NCI-H82 treated with DMSO at 0.1 percent for 48 hours (cell line): ENCODE measurements around the gene KIF14.
"Not testable (repeated sequence)": the region's sequence is repeated elsewhere in the genome, so short reads cannot be mapped to it uniquely, and the experiment has no call there.

Source experiments
- DNase-seq: peaks from one replicate; lab custom pipeline; 2025; ENCODE audit not compliant: unreplicated experiment; lab: John Stamatoyannopoulos, UW

The KIF14 gene

DNA sequence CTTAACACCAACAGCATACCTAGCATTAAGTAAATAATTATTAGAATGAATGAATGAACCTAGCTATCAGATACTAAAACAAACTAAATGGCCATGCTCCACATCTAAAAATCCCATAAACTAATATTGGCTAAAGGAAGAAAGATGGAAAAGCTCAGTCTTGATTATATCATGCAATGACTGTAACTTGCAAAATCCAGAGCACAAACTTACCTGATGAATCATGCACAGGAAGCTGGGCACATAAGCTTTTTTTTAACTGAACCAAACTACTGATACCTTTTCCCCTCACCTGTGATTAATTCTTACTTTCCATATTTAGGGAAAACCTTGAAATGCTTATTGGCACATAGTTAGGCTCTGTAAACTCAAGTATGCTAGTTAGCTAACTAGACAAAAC, 70.2 kb downstream of the KIF14 start:
- DNase-seq: no peak

GRCh38 chr1:200547386-200547785, 73.2 kb downstream of the KIF14 start:
- no peak for DNase-seq

DNA sequence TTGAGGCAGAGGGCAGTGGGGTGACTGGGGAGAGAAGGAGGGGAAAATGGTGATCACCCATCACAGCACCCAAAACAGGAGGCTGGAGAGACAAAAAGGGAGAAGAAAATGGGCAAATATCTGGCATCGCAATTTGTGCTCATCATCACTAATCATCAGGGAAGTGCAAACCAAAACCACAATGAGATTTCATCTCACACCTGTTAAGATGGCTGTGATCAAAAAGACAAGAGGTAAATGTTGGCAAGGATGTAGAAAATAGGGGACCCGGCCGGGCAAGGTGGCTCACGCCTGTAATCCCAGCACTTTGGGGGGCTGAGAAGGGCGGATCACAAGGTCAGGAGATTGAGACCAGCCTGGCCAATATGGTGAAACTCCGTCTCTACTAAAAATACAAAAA, 74.0 kb downstream of the KIF14 start:
- no peak for DNase-seq

DNA sequence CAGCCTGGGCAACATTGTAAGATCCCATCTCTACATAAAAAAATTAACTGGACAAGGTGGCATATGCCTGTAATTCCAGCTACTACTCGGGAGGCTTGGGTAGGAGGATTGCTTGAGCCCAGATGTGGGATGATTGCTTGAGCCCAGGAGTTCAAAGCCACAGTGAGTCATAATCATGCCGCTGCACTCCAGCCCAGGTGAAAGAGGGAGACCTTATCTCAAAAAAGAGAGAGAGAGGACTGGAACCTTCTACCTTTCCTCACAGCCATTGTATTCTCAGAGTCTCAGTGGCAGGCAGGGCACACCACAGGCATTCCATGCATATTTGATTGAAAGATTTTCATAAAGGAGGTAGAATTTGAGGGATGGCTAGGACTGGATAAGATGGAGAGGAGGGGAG, 78.4 kb downstream of the KIF14 start:
- no peak for DNase-seq

GRCh38 chr1:200540281-200540680, 80.3 kb downstream of the KIF14 start:
- no peak for DNase-seq

DNA sequence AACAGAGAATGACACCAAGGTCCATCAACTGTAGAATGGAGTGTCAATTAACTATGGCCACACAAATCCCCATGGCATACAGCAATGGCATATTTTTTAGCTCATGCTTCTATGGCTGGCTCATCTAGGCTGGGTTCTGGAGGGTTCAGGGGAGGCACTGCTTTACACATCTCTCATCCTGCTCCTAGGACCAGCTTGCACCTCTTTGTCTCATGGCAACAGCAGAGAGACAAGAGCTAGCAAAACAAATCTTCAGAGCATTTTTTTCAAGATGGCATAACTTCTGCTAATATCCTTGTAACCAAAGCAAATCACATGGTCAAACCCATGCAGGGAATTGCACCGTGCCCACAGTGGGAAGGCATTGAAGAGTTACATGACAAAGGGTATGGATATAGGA, 82.4 kb downstream of the KIF14 start:
- no peak for DNase-seq

DNA sequence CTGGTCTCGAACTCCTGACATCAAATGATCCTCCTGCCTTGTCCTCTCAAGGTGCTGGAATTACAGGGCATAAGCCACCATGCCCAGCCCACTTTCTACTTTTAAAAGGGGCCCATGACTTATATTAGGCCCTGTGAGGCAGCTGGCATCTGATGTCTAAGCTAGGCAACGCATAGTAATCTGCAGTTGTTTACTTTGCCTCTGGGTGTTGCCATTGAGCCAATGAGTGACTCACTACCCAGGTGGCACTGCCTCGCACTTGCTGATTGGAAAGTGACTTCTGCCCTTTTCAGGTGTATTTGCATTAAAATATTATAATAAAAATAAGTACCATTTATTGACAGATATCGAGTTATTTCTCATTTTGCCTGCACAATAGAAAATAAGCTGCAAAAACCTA, 84.9 kb downstream of the KIF14 start:
- no peak for DNase-seq

DNA sequence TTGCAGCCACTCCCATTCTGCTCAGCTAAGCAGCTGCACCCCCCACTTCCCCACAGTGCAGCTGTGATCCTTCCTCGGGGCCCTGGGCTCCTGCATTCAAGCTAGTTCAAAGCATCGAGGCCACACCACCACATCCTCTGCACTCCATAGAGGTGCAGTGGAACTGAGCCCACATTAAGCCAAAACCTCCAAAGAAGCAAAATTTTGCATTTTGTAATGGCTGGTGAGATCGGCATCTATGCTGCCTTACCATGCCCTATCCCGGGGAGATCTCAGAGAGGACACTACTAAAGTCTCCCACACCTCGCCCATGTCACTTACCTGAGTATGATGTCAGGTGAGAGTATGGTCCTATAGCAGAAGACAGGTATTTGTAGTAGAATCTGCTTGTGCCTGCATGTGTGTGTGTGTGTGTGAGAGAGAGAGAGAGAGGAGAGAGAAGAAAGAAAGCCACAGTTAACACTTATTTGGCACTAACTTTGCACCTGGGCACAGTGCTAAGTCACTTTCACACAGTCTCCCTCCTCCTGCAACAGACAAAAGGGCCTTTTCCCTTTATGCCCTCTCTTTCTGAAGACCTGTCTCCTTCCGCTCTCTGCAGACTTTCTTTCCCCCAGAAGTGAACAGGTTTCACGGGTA, 89.8 kb downstream of the KIF14 start:
- DNase-seq: no peak

DNA sequence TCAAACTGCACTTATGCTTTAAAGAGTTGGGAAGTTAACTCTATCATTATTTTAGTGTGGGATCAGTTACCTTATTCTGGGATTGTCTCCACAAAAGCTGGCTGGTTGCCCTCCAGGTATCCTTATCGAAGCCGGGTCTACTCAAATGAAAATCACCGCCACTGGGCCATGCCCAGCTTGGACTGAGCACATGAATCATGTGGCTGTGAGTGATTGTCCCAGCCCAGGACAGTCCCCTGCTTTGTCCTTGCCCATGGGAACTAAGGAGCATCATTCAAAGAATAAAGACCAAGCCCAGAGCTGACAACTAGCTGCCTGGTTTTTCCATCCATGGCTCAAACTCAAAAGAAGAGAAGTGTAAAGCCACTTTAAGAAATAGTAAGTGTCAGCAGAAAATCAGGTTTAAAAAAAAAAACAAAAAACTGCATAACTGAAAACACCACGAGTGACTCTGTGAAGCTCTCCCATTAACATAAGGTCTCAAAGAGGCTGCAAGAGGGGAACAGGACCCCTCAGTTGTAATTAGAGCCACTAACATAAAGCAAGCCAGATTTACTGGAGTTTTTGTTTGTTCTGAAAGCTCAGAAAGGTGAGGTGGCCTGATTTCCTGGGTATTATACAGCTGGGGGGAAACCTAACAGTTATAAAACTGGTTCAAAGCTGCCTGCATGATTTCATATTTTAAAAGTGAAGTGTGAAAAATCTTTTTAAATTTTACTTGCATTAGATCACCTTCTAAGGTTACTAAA, 91.5 kb downstream of the KIF14 start:
- DNase-seq: no peak

DNA sequence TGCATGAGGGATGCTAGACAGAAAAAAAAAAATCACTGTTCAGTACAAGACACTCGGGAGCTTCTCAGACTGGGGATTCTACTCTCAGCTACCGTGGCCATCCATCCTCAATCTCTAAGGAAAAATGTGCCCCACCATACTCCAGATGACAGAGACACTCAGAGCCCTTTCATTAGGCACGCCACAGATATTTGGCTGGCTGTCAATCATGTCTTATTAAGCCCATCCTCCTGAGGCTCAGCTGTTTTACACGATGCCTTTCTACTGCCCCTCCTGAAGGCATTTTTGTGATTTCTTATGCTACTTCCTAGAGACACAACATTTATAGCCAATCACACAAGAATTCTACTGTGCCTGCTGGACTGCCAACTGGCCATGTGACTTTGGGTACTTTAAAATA, 92.9 kb downstream of the KIF14 start:
- DNase-seq: no peak

DNA sequence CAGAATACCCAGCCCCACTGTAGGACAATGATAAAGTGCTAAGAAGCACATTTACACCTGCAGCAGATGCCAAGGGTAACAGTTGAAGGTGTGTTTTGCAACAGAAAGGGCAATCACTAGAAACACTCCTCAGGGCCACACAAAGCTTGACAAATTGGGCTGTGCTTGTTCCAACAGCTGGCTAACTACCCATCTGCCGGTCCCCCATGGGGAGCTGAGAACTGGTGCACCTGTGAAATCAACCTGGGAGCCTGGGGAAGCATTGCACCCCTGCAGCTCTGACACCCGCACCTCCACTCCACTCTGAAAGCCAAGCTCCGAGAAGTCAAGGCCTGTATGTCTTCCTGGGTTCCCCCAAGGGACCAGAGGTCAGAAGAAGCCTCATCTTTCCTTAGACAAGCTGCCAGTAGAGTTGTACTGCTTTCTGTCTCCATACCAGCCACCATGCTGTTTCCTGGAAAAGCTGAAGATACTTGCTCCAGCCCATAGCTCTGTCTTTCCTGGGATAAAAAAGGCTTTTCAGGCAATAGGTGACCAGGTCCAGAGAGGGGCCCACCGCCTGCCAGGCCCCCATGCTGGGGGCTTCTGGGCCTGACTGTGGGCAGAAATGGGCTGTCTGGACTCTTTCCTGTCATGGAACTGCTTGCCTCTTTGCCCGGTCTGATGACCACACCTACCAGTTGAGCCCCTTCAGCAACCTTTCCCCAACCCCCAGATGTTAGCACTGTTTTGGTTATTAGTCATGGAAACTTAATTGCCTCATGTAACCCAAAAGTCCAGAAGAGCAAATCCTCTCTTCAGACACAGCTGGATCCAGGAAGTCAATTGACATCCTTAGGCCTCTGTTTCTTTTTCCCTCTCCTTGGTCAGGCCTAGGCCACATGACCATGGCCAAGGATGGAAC, 93.6 kb downstream of the KIF14 start:
- DNase-seq: no peak

DNA sequence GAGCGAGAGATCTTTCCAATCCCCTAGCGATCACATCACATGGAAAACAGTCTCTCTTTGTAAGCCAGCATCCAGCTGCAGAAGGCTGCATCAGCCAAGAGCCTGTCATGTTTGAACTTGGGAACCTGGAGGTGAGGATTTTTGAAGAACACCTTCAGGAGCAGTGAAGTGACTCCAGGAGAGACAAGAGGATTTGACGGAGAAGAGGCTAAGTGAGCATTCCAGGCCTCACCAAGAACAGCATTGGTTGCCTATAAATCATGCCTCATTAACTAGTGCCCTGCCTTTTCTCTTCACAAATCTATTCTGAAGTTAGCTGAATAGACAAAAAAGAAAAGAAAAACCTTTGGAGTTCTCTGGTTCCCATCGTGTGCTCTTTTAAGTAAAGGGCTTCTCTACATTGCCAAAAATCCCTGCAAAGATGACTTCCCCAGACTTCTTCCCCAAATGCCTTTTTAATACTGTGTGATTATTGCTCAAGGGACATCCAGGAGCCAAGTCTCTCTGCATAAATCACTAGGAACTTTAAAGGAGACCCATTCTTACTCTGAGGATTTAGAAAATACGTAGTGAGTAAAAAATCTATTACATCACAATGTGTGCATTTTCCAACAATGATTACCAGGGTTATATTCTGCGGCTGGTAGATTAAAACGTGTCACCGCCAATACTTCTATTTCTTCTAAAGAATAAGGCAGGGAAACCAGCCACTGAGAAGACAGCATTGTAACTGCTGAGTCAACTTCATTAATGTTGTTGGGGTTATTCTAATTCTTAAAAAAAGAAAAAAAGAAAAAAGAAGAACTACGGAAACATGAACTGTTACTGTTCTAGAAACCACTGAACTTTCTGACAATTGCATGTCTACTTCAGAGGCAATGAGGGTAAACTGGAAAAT, 95.2 kb downstream of the KIF14 start:
- DNase-seq: no peak

DNA sequence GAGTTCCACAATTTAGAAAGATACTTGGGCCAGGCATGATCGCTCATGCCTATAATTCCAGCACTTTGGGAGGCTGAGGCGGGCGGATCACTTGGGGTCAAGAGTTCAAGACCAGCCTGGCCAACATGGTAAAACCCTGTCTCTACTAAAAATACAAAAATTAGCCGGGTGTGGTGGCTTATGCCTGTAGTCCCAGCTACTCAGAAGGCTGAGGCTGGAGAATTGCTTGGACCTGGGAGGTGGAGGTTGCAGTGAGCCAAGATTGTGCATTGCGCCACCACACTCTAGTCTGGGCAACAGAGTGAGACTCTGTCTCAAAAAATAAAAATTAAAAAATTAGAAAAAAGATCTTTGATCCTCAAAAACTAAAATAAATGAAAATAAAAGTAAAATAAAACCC, 96.0 kb downstream of the KIF14 start:
- not testable (repeated sequence) for DNase-seq

DNA sequence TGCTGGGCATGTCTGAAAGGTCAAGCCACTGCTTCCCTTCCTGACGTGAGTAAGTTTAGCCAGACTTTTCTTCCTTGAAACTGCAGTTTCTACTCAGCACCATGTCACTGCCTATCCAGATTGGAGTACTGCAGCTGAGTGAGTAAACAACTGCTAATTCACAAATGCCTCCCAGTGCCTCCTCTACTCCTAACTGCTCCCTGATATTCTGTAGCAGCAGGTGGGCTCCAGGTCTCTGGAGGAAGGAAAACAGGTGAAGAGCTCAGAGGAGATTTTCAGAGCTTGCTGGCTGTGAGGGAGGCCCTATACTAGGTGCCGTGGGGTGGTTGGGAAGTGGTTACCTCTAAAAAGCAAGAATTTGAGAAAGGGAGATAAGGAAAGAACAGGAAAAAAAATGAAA, 96.5 kb downstream of the KIF14 start:
- DNase-seq: no peak

DNA sequence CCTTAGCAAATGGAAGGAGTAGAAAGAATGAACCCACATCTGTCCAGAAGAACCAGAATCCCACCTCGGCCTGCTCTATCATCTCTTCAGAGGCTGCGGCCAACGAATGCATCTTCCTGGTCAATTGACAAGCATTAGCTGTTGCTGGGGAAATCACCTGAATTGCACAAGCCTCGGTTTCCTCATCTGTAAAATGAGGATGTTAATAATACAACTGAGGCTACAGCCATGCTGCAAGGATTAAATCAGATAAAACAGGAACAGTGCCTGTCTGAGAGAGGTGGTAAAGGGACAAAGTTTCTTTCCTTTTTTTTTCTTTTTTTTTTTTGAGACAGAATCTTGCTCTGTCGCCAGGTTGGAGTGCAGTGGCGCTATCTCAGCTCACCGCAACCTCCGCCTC, 99.8 kb downstream of the KIF14 start:
- no peak for DNase-seq

DNA sequence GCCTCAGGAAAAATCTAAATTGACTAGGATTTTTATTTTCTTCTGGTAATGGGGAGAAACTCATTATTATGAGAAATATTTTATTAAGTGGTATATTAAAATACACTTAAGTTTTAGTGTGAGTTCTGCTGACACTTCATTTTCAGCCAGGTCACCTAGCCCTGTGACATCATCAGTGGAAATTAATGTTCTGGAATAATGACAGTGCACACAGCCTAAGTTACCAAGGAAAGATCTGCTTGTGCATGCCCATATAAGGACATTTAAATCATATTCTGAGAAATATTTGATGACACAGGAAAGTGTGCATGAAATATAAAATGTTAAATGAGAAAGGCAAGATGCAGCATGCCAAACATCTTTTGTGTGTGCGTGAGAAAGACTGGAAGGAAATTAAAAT, 102.0 kb downstream of the KIF14 start:
- no peak for DNase-seq

DNA sequence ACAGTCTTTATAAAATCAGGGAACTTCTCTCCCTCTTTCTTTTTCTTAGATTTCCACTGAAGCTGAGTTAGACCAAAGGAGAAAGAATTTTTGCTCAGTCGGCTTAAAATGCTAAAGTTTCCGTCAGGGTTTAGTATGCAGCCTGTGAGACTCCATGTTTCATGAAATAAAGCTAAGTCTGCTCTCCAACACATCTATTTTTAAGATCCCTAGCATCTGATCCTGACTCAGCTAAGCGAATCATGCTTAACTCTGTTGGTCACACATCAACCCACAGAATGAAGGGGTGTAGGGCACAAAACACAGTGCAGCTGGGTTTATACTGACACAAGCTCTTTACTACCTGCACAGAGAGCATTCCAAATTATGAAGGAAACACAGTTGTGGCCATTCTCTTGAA, 108.4 kb downstream of the KIF14 start:
- no peak for DNase-seq

DNA sequence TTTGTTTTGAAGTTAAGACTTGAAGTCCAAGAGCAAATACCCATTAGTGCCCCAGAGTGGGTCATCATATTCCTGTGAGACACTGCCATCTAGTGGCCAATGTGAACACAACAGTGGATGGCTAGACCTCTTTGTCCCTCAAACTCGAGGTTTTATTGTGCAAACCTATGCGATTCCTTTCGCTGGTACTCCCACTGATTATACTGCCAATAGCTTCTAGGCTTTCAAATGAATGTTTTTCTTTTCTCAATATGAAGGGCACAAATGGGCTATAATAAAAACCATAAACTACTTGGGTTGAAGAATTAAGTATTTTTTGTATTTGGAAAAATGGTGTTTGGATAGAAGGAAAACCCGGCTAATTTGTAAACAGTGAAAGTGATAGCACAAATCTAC, 110.3 kb downstream of the KIF14 start:
- DNase-seq: peak; percentile 33

- no peak for DNase-seq
Observed at GRCh38 chr1:200506471-200506870, 114.1 kb downstream of the KIF14 start.

- DNase-seq: no peak
Observed at GRCh38 chr1:200505257-200505656, 115.3 kb downstream of the KIF14 start.
